HG03095 (cell line): ENCODE results near the gene RHBDD1.

Experiments
- ATAC-seq: cut with Tn5 transposase; IDR thresholded peaks from one replicate; pipeline ENCODE4 v1.9.1; 2021; ENCODE audit warnings: moderate library complexity; ENCODE audit not compliant: unreplicated experiment

The RHBDD1 gene

DNA sequence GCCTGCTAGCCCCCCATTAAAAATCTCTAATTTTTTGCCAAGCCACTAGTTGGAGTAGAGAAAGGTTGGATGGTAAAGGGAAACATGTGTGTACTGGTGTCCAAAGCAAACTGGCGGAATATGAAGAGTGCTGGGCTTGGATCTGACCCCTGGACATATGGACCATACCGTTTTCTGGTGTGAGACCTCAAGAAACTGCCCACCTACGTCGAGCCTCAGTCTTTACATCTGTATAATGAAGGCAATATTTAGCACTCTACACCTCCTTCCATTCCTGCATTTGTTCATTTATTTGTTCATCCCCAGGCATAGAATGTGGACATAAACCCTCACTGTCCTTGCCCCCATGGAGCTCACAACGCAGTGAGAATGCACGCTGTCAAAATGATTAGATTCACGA, 142.4 kb downstream of the RHBDD1 start:
- ATAC-seq = no peak

DNA sequence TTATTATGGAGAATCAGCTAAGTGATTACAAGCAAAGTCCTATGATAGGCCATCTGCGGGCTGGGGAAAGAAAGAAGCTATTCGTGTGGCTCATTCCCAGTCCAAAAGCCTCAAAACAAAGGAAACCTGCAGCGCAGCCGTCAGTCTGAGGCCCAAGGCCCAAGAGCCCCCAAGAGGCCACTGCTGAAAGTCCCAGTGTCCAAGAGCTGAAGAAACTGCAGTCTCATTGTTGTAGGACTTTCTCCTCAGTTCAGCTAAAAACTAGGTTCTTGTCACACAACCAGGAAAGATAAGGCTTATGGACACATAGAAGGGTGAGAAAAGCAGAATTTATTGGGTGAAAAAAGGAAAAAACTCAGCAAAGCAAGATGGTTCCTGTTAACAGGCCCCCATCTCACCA, 143.2 kb downstream of the RHBDD1 start:
- no peak for ATAC-seq

DNA sequence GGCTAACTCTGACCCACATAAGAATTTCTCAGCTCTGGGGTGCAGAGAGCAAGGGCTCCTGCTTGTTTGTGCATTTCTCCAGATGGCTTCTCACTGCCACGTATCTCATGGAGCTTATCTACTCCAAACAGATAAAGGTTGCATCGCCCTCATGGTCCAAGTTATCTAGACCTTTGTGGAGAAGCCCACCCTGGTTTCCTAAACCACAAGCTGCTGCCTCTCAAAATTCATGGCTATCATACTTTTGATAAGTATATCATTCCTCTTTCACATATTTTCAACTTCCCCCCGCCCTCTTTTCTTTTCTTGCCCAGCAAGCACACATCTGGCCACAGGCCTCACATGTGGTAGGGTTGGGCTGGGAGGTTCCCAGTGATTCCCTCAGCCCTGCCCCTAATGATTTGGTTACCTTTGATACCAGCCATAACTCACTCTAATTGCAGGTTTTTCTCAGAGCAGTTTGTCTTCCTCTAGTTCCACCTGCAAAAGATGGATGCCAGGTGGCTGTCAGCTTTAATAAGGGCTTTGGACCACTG, 146.0 kb downstream of the RHBDD1 start:
- ATAC-seq = no peak

DNA sequence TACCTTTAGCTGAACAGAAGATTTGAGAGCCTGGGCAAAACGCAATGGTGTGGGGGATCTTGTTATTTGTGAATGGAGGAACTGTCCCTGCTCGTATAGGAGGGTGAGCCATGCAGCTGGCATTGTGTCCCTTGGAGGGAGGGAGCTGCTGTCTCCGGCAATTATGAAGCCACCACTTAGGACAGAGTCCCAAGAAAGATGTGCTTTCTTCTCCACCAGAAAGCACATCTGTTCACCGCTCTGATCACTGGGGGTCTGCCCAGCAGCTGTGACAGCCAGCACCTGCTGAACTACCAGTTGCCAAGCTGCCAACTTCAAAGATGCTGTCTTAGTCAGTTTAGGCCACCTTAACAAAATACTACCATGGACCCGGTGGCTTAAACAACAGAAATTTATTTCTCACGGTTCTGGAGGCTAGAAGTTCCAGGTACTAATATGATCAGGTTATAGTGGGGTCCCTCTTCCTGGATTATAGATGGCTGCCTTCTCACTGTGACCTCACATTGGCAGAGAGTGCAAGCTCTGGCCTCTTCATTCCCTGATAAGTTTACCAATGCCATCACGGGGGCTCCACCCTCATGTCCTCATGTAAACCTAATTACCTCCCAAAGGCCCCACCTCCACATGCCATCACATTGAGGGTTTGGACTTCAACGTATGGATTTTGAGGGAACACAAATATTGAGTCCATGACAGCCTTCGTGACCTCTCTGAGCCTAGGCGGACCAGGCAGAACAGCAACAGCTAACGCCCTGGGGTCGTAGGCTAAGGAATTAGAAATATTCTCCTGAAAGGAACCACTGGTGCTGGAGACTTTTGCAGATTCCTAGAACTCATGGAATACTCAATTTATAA, 148.3 kb downstream of the RHBDD1 start:
- no peak for ATAC-seq

DNA sequence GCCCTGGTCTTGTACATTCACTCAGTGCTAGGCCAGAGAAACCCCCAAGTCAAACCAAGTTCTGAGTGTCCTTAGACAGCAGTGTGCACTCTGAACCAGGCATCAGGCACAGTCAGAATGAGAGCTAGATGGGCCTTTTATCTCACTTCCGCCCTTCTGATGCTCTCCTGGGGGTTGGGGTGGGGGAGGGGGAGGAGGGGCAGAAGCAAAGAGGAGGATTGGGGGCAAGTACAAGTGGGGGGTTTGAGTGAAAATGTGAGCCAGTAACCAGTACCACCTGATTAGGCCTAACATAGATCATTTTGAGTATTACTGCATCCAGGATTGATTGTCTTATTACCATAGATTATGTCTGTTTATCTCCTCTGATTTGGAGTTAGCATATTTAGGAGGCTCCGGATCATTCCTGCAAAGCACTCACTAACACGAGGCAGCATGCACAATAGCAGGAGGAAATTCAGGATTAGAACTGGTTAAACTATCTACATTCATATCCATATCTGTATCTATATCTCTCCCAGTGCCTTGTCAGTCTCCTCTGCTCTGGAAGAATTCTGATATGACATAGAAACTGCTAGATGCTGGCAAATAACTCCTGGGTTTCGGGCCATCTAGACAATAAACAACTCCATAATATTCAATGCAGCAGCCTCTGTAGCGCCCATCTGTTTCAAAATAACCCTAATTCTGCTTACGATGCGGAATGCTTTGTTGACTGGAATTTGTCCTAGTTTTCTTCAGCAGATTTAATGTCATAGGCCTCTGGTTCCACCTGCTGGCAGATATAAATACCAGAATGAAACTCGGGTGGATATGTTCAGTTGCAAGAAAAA, 149.1 kb downstream of the RHBDD1 start:
- ATAC-seq = peak; percentile 98

DNA sequence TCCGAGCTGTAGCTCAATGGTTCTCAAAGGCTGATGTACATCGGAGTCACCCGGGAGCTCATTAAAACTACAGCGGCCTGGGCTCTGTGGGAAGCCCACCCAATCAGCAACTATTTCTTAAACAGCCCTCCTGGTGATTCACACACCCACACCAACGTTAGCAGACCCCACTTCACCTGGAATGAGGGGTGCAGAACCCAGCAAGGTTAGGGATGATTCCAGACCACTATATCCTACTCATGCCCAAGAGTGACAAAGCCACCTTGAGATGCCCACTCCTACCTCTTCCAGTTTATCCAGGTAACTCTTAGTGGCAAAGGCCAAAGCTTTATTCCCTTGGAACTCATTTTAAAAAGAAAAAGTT, 149.7 kb downstream of the RHBDD1 start:
- no peak for ATAC-seq

DNA sequence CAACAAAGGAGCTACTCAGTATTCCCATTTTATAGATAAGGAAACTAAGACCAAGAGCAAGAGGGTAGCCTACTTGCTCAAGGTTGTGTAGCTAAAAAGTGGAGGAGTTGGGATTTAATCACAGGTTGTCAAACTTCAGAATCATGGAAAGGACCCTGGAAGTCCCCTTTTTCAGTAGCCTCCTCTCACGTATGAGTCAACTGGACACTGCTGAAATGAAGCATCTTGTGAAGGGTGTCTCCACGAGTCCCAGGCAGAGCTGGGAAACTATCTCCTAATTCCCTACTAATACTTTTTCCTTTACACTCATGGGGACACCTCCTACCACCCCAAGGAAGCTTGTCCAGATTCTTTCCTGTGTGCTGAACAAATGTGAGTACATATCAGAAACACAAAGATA, 155.8 kb downstream of the RHBDD1 start:
- no peak for ATAC-seq

DNA sequence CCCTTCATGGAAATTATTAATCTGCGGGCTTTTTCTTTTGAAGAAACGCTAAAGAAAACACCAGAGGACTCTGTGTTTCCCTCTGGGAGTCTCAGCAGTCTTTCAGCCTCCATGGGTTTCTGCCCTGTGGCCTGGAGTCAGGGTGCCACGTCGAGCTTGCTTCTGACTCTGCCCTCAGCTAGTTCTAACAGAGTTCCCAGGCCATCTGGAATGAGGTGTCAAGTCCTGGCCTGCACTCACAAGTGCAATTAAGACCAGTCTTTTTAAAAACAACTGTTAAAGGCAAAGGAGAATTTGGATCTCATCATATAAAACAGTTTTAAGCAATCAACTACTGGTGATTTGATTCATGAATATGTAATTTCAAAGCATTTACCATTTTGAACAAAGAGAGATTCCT, 157.3 kb downstream of the RHBDD1 start:
- no peak for ATAC-seq

DNA sequence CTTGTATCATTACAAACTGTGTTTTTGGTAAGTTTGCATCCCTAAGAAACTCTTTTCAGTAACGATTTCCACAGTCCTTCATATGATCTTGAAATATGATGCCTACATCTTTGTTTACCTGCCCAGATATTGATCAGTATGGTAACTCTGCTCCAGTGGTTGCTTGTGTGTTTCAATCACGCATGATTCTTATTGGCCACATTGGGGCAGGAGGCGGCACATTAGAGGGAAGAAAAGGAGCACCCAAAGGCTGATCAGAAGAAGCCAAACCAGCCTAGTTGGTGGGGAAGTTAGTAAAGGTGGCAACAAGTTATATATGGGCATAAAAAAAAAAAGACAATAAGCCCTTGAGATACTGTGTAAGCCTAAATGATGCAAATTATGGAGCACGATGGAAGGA, 158.9 kb downstream of the RHBDD1 start:
- ATAC-seq = no peak

DNA sequence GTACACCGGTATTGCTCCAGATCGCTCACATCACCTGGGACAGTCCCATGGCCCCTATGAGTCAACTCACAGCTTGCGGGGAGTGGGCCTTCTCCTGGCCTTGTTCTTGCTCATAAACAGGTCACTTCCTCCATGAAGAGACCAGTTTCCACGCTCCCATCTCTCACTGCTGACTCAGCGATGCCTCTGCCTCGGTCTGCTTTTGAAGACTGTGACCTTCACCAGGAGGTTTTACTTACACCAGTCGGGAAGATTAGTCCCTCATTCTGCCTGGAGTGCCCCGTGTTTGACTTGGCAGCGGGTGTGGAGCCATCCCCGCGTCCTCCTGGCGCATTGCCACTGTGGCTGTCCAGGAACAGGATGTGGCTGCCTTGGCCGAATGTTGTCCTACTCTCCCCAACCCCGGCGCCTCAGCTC, 159.8 kb downstream of the RHBDD1 start:
- ATAC-seq = no peak

DNA sequence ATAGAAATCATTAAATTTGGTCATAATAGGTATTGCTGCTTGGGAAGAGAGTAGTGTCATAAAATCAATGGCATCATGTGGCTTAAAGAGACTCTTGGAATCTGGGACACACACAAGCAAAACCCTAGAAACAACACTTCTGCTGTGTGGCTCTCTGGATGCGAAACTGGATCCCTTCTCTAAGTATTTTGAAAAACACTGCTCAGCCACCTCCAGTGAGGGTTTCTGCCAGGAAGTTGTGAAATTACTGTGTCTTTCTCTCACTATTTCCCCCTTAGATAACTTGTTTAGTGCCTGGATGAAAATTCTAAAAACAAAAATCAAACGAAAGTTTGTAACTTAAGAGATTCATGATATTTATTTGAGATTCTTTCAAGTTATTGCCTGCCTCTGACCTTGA, 163.8 kb downstream of the RHBDD1 start:
- no peak for ATAC-seq

DNA sequence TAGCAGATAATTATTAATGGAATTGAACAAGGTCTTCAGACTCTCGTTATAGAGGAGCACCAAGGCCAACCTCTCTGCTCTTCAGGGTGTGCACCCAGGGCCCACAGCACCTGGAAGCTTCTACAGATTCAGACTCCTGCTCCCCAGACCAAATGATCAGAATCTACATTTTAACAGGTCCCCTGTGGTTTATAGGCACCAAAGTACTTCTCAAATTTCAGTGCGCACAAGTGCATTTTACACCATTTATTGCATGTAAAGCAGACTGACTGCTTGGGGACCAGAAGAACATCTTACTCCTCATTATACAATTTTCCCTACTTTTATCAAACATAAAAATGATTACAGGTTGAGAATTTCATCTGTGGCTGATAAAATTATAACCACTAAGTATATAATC, 164.3 kb downstream of the RHBDD1 start:
- ATAC-seq = no peak

DNA sequence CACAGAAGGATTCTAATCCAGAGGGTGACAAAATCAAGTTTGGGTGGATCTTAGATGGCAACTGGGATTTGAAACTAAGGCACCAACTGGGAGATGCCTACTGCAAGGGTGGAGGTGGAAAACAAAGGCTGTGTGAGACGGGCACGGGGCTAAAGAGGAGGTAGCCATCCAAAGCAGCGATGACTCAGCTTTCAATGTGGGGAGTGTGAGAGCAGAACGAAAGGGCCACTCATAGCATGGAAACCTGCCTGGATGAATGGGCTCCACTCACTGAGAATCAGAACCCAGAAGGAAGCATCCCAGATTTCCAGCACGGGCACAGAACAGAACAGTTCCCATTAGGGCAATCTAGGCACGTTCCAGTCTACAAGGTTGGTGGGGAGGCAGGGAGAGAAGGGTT, 168.6 kb downstream of the RHBDD1 start:
- no peak for ATAC-seq

DNA sequence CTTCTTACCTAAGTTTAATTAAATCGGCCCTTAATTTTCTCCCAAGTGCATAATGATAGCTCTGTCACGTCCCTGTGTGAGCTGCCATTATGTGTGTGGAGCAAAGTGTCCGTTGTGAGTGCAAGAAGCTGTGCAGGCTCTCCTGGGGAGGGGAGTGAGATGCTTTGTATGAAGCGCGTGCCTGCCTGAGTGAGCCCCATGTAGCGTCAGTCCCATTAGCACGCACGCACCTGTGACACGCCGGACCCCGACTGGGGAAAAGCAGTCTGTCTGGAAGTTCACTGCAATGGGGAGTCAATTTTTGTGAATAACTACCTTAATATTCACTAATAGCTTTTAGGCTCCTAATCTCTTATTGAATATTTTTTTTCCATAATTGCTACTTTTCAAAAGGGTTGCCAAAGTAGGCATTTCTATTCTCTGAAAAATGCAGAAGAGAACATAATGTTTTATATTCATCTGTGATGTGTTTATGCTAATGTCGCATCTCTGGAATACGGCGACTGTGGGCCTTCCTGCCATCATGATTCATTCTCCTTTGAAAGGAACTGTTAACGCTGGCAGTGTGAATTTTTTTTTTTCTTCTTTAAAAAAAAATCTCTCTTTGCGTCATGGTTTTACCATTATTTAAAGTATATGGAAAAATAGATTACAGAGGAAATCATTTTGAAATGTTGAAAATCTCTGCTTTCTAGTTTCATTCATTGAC, 170.5 kb downstream of the RHBDD1 start:
- ATAC-seq = no peak

DNA sequence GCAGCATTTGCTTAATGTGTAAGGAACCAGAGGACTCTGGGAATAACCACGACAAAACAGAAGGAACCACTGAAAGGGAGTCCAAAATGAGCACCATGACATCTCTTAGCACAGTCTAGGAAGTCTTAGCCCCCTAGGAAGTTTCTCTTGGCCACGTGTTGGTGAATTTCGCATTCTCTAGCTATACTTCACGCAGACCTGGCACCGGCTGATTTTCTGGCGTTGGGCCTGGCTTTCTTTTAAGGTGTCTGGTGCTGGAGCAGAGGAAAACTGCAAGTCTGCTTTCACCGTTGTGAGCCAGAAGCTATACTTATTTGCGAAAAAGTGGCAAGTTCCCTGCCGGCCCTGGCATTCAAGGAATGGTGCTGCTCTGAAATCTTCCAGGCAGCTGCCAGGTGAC, 171.3 kb downstream of the RHBDD1 start:
- ATAC-seq = no peak

DNA sequence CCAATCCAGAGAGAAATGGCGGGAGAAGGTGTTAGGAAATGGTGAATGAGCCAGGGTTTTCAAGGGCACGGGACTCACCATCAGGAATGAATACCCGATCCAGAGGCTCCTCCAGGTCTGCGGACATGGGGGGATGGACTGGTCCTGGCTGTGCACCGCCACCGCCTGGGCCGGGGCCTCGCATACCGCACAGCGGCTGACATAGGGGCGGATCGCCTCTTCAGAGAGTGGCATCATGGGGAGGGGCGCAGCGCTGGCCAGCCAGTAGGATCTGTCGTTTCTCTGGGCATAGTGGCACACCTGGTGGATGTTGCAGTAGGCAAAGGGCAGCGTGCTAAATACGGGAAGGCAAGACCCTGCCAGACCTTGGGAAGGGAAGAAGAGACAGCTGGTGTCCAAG, 172.1 kb downstream of the RHBDD1 start:
- no peak for ATAC-seq

DNA sequence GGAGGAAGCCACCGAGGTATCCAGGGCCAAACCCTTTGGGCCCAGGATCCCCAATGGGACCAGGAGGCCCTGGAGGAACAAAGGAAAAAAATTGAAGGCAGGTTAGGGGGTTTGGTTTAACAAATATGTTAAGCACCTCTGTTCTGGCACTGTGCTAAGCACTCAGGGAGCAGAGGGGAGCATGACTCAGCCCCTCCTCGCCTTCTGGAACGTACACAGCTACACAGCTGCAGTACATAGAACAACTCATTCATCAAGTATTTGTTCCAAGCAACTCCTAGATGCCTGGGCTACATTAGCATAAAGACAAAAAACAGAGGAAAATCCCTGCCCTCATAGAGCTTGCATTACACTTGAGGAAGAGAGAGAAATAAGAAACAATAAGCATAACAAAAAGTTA, 174.6 kb downstream of the RHBDD1 start:
- no peak for ATAC-seq

DNA sequence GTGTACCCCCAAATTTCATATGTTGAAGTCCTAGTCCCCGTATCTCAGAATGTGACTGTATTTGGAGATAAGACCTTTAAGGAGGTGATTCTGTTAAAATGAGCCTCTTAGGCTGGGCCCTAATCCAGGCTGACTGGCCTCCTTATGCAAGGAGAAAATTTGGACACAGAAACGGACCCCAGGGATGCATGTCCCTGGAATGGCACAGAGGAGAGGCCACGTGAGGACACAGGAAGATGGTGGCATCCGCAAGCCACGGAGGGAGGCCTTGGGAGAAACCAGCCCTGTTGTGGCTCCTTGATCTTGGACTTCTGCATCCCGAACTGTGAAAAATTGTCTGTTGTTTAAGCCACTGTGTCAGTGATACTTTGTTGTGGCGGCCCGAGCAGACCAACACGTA, 177.5 kb downstream of the RHBDD1 start:
- no peak for ATAC-seq

DNA sequence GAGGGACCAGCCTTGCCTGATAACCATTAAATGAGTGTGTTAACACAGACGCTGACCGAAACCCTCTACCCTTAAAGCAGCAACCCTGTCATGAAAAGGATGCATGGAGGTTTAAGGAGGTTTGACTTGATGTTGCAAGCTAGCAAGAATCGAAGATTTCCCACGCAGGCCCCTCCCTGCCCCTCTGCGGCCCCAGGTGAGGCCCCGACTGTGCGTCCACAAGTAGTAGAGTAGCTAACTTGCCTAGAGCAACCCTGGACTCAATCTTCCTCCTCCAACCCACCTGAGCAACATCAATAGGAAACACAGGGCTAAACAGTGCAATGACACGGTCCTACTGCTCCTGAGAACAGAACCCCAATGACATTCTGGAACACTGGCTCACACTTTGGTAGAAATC, 178.0 kb downstream of the RHBDD1 start:
- no peak for ATAC-seq

DNA sequence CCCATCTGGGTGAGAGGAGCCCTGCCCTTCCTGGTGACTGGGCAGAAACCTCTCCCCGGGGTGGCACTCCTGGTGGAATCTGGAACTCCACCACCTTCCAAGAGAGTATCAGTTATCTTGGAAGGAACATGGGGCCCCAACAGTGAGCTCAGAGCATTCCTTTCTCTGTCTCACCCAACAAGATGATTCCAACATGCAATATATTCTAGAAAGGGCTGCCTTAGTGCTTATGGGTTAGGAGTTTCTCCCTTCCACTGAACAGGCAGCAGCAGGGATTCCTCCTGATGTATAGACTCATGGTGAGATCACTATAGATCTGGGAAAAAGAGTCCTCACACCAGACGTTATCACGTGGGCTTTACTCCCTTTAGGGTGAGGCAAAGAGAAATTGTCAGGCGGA, 181.0 kb downstream of the RHBDD1 start:
- no peak for ATAC-seq

DNA sequence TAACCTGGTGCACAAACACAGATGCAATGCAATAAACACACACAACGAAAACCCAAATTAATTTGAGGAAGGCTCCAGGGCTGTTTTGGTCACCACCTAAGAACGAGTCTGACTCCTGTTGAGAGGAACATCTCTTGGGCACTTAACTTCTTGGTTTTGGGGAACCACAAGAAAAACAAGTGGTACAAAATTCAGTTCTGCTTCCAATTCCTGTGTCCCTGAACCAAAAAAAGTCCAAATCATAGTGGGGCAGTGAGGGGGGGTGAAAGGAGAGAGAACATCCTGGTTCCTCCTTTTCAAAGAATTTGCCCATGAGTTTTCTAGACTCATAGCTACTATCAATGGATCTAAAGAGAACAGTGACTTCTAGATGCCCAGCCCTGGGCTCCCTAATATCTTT, 184.6 kb downstream of the RHBDD1 start:
- ATAC-seq = no peak
